Fibroblast of pulmonary artery (primary cell): ENCODE results near the gene TMEM169.

Experiments used
- DNase-seq: peaks from one replicate; pipeline ENCODE4 v3.0.0-alpha.2; 2010; ENCODE audit warnings: low read depth
- H3K4me3 ChIP-seq: replicated peaks from 2 replicates; pipeline ENCODE4 v1.5.1; 2011; ENCODE audit warnings: low read depth, mild to moderate bottlenecking, control low read depth, low read length, moderate library complexity
- CTCF ChIP-seq: IDR thresholded peaks from 2 replicates; pipeline ENCODE4 v1.5.1; 2011; ENCODE audit warnings: mild to moderate bottlenecking, control low read depth, low read length, inconsistent platforms; ENCODE audit errors: missing control alignments

TMEM169 gene

GRCh38 chr2:216081487-216082116 is at the start of gene TMEM169, which contains the start of gene PECR:
TMEM169 (plus strand) TSS chr2:216081919; CDS start chr2:216095964, 14,045 bp downstream.
PECR (minus strand) TSS chr2:216081809; CDS start chr2:216081741, 68 bp downstream.
- TF ChIP-seq CTCF = no peak
- DNase-seq = peak; percentile 47
- peak within 1 kb of the TSS; percentile 68 for H3K4me3 ChIP-seq

GRCh38 chr2:216031960-216032689 is 49.6 kb upstream of the TMEM169 start:
- no peak overlapping the region for H3K4me3 ChIP-seq
- TF ChIP-seq CTCF = no peak
- DNase-seq = peak; percentile 60

- no peak for TF ChIP-seq CTCF
- no peak overlapping the region for H3K4me3 ChIP-seq
- DNase-seq = no peak
These were observed 48.3 kb upstream of the TMEM169 start for GRCh38 chr2:216033403-216033802.

GRCh38 chr2:216034065-216034464 is 47.7 kb upstream of the TMEM169 start:
- H3K4me3 ChIP-seq = no peak overlapping the region
- peak; percentile 89 for DNase-seq
- peak; percentile 97 for TF ChIP-seq CTCF

GRCh38 chr2:216039918-216040317 is 41.8 kb upstream of the TMEM169 start:
- no peak for DNase-seq
- TF ChIP-seq CTCF = no peak
- H3K4me3 ChIP-seq = no peak overlapping the region

GRCh38 chr2:216041438-216041837 is 40.3 kb upstream of the TMEM169 start:
- TF ChIP-seq CTCF = no peak
- DNase-seq = no peak
- H3K4me3 ChIP-seq = no peak overlapping the region
